GM19452 (cell line): ENCODE measurements around the gene KIAA1671.

Experiments
- ATAC-seq: cut with Tn5 transposase; IDR thresholded peaks from one replicate; pipeline ENCODE4 v1.9.1; 2021; ENCODE audit not compliant: unreplicated experiment

Gene KIAA1671

GRCh38 chr22:25032066-25032465 lies 79.5 kb downstream of the KIAA1671 start:
- ATAC-seq: no peak

- no peak for ATAC-seq
Observed at GRCh38 chr22:25035715-25036114, 83.2 kb downstream of the KIAA1671 start.

GRCh38 chr22:25038239-25038638 lies 85.7 kb downstream of the KIAA1671 start:
- ATAC-seq: no peak

- no peak for ATAC-seq
Observed at GRCh38 chr22:25038771-25039170, 86.3 kb downstream of the KIAA1671 start.

- no peak for ATAC-seq
Observed at GRCh38 chr22:25039255-25039654, 86.7 kb downstream of the KIAA1671 start.

GRCh38 chr22:25039754-25040153 lies 87.2 kb downstream of the KIAA1671 start:
- ATAC-seq: no peak

- ATAC-seq: no peak
Observed at GRCh38 chr22:25045159-25045558, 92.6 kb downstream of the KIAA1671 start.

- no peak for ATAC-seq
Observed at GRCh38 chr22:25048071-25048470, 95.6 kb downstream of the KIAA1671 start.

GRCh38 chr22:25048659-25049647 lies 96.4 kb downstream of the KIAA1671 start:
- ATAC-seq: no peak

GRCh38 chr22:25049770-25050169 lies 97.3 kb downstream of the KIAA1671 start:
- ATAC-seq: no peak

- no peak for ATAC-seq
Observed at GRCh38 chr22:25050566-25050965, 98.0 kb downstream of the KIAA1671 start.

GRCh38 chr22:25051073-25051472 lies 98.6 kb downstream of the KIAA1671 start:
- ATAC-seq: no peak

- ATAC-seq: no peak
Observed at GRCh38 chr22:25051983-25052710, 99.6 kb downstream of the KIAA1671 start.

GRCh38 chr22:25053153-25053805 lies 100.8 kb downstream of the KIAA1671 start:
- no peak for ATAC-seq

GRCh38 chr22:25054943-25055511 lies 102.5 kb downstream of the KIAA1671 start:
- ATAC-seq: no peak

- no peak for ATAC-seq
Observed at GRCh38 chr22:25057013-25057881, 104.7 kb downstream of the KIAA1671 start.

GRCh38 chr22:25059438-25059837 lies 106.9 kb downstream of the KIAA1671 start:
- no peak for ATAC-seq

- ATAC-seq: no peak
Observed at GRCh38 chr22:25060522-25061071, 108.1 kb downstream of the KIAA1671 start.

GRCh38 chr22:25061134-25061533 lies 108.6 kb downstream of the KIAA1671 start:
- no peak for ATAC-seq
